Stimulated activated CD8-positive, alpha-beta memory T cell treated with anti-CD3 and anti-CD28 coated beads, Interleukin-15, amount 100 ng/mL, for 48 hours (primary cell): Measurements from ENCODE around the gene DPH1.

Source experiments
- DNase-seq, 2 donors: peaks; one replicate each; pipeline ENCODE4 v3.0.0-alpha.2; 2020; ENCODE audit warnings: low read depth in 2 of 2

DPH1 gene

DNA sequence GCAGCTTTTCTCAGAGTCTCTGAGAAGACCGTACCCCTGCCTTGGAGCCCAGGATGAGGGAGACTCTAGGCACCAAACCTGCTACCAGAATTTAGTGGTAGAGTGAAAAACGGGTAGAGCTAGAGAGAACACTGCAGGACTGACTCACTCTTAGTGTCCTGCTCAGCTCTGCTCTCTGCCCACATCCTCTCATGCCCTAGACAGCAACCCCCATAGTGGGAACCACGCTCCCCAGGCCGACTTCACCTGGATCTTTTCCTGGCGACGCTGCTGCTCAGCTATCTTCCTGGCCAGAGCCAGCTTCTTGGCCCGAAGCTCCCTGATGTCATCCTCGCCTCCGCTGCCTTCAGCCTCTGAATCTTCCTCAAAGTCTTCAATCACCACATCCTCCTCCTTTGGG, 51.6 kb downstream of the DPH1 start:
- no peak for DNase-seq

DNA sequence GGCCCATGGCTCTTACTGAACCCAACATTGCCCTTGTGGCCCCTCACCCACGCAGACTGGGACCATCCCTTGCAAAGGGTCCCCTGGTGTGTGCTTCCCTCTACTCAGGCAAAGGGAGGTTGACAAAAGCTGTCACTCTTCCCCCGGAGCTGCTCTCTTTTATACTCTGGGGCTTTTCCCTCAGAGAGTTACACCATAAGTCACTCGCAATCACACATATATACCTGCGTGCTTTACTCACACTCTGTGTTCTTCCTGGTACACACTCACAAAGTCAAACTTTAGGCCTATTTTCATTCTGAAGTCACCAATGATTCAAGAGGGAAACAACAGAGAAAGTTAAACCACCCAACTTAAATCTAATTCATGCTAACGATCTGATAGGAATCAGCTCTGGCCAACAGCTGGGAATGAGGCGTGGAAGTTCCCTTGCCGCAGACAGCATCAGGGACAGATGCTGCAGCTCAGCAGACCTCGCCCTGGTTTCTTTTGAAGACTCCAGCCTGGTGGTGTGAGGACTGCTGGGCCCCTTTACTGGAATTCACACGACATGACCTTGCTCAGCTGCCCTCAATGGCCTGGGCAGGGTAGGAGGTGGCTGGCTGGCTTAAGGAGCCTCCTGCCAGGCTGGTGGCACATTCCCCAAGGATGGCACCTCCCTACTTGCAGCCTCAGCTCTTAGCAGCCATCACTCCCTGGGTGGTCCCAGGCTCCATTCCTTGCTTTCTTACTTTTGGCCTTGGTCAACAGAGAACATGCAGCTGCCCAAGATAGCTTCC, 52.2 kb downstream of the DPH1 start:
- DNase-seq = no peak

DNA sequence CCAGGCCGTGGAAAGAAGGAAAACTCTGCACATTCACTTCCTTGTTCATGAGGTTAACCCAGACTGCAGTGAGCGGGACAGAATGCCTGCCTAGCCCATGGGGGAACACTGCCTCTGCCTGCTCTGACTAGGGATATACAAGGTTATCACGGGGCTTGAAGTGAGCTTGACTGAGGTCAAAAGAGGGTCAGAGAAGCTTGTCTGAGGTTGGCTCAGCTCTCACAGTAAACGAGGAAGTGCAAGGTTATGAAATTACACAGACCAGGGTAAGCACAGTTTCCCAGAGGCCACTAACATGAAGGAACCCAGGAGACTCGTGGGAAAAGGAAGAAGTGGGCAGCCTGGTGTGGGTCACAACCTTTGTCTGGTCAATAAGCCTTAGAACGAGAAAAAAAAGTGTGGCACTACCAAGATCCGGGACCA, 53.7 kb downstream of the DPH1 start:
- DNase-seq = no peak

DNA sequence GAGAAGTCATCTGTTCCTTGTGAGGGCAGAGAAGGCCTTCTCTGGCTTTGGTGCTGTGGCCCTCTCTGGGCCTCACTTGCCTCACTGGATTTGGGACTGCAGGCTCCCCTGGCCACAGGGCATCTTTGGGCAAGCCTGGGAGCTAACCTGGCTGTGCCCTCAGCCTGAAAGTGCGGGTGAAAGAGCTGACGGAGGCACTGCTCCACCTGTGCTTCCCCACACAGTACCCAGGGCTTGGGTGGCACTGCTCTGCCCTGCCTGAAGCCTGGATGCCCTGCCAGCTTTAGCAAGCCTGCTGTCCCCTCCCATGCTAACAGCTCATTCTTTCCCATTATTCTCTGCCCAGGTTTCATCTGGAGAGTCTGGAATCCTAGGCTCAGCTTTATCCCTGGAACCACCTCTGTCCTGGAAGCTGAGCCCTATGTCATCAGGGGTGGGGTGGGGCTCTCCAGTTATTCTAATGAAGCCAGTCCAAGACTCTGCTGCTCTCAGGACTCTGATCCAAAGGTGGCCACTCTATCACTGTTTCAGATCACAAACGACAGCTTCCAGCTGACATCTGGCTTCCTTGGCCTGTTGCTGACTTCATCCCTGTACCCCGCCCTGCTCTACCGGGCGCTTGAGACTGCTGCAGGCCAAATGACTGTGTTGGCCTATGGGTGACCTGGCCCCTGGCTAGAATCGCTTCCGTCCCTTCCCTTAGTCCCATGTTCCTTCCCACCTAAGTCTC, 54.2 kb downstream of the DPH1 start:
- DNase-seq = no peak

GRCh38 chr17:2084766-2085647, 55.1 kb downstream of the DPH1 start:
- DNase-seq = no peak

GRCh38 chr17:2085648-2085949, 55.6 kb downstream of the DPH1 start:
- no peak for DNase-seq

- DNase-seq = no peak
Measured at GRCh38 chr17:2086306-2086705, 56.4 kb downstream of the DPH1 start.

DNA sequence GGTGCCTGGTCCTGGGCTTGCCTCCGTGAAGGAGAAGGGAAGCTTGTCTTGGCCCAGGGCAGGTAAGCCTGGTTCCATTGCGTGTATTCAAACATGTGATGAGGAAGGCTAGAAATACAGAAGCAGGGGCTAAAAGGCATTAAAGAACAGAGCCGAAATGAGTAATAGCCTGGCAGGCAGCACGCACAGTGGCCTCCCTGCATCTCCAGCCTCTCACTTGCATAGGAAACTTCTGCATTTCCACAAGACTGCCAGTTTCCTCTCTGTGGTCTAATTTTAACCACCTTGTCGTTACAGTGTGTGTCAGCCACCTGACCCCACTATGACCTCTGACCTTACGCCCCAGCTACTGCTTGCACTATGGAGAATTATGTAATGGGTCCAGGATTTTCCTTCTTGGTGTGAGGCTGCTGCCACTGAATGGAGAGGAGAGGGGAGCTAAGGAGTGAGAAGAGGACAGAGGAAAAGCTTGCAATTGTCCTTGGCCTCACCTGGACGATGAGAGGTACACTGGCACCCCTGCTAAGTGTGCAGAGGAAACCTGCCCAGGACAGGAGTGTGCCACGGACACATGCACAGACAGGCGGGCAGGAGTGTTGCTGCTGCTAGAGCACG, 57.8 kb downstream of the DPH1 start:
- peak; percentile 40 to 55 for DNase-seq

DNA sequence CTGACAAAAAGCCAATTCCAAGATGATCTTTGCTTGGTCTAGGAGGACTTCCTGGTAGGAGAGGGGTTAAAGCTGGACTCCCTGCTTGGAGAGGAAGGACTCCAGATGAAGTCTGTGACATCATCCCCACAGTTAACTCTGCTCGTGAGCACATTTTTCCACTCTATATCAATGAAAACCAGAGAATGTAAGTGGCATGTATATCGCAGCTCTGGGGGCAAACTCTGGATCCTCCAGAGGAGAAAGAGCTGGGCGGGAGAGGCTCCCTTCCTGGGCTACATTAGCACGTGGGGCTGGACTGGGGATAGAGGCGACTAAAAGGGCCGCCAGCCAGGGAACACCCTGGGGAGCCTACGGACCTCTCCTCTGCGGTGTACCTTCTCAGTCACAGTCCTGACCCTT, 59.1 kb downstream of the DPH1 start:
- no peak for DNase-seq

- DNase-seq = no peak
Measured at GRCh38 chr17:2090210-2090641, 60.3 kb downstream of the DPH1 start.

DNA sequence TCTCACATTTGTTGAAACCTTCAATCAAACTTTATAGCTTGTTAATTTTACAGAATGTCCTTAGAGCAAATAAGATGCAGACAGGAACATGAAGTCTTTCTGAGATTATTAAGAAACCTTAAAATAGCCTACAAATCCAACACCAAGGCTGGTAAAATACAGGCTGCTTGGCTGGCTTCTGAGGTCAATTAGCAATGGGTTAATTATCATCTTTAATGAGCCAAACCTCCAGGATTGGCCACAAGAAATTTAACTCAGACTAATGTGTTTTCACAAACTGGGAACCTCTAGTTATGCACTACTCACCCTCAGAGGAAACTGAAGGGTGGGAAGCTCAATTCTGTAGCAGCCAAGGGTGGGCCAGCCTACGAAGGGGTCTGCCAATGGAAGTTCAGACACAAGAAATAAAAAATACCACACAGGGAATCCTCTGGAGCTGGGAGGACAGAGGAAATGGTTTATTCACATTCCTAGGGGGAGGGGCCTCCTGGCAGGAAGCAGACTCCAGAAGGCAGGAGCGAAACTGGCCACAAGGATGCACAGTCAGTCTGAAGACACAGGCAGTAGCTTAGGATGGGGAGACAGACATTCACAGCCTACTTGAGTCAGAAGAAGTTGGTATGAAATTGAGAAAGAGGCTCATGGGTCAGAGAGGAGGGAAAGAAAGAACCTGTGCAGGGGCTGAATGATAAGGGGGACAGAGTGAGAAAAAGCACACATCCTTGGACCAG, 61.0 kb downstream of the DPH1 start:
- no peak for DNase-seq

DNA sequence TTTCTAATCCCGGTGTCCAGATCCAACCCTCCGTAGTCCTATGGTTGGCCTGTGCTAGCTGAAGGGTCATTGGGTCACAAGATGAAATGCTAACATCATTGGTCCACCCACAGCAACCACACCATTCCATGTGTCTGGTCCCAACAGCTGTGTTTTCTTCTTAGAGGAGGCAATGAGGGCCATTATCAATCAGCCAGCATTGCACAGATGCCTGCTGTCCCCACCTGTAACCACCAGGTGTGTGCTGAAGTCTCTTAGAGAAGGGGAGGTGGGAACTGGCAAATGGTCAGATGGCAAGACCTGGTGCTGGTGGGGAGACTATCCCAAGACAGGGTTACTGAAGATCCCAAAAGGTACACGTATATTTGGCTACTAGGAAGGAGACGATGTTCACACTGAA, 62.3 kb downstream of the DPH1 start:
- no peak for DNase-seq

DNA sequence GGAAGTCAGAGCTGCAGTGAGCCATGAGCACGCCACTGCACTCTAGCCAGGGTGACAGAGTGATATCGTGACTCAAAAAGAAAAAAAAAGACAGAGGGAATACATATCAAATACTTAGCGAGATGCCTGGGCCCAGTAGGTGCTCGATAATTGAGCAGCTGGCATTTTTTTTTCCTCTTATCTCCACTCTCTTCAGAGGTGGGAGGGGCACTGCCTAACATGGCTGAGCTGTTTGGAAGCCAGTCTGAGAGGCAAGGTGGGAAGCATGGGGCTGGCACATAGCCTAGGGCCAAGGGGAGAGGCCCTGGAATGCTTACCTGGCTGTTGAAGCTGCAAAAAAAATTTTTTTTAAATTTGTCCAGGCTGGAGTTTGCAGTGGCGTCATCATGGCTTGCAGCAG, 63.4 kb downstream of the DPH1 start:
- no peak for DNase-seq
